GM21619 (cell line): Measurements from ENCODE around the gene VWA2.

ENCODE experiments used
- ATAC-seq: cut with Tn5 transposase; IDR thresholded peaks from one replicate; pipeline ENCODE4 v1.9.1; 2021; ENCODE audit not compliant: unreplicated experiment

The VWA2 gene

DNA sequence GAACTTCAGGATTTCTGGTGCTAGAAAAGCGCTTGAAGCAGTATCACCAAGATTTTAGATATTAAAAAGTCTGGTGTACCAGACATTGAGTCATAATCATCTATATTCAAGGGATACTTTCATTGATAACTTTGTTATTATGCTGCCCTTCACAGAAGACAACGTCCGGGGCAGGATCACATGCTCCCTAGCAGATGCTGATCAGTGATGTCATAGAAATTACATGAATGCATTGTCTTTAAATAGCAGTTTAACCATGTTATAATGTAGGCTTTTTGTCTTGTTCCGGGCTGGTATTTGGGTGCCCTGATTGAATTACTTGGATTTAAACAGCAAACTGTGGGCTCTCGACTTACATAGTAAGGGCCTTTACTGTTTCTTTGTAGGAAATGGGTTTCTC lies 54.0 kb downstream of the VWA2 start:
- no peak for ATAC-seq

- no peak for ATAC-seq
These were observed 55.5 kb downstream of the VWA2 start for GRCh38 chr10:114294549-114294948.

DNA sequence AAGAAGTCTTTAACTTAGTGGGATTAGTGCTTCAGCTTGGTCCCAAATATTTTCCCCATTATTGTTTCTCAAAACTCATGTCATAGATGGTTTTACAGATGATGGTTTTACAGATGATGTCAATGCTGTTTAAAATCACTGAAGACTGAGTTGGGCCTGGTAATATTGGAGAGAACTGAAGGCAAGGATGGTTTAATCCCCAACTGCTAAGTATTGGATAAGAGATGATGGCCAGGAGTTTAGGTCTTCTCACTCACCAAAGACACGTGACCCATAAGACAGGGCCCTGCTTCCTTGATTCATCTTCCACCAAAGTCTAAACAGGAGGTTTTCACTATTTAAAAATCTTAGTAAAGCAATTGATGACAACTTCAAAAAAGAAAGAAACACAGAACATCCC lies 56.3 kb downstream of the VWA2 start:
- no peak for ATAC-seq

- no peak for ATAC-seq
These were observed 58.2 kb downstream of the VWA2 start for GRCh38 chr10:114297136-114297705.

- no peak for ATAC-seq
These were observed 61.1 kb downstream of the VWA2 start for GRCh38 chr10:114300036-114300645.

DNA sequence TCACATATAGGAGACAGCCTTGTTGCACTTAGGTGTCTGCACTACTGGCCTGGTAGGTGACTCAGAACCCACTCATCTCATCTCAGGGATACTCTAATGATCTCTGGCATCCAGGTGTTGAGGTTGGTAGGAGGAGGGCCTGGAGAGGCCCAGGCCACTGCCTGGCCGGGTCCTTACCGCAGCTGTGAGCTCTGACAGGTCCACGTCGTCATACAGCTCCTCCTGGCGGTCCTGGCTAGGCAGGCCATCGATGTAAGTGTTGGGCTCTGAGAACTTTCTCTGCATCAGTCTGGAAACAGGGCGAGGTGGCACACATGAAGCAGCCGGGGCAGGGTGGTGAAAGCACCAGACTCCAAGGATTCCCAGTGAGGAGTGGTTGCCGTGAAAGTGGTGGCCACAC lies 62.1 kb downstream of the VWA2 start:
- ATAC-seq: no peak

DNA sequence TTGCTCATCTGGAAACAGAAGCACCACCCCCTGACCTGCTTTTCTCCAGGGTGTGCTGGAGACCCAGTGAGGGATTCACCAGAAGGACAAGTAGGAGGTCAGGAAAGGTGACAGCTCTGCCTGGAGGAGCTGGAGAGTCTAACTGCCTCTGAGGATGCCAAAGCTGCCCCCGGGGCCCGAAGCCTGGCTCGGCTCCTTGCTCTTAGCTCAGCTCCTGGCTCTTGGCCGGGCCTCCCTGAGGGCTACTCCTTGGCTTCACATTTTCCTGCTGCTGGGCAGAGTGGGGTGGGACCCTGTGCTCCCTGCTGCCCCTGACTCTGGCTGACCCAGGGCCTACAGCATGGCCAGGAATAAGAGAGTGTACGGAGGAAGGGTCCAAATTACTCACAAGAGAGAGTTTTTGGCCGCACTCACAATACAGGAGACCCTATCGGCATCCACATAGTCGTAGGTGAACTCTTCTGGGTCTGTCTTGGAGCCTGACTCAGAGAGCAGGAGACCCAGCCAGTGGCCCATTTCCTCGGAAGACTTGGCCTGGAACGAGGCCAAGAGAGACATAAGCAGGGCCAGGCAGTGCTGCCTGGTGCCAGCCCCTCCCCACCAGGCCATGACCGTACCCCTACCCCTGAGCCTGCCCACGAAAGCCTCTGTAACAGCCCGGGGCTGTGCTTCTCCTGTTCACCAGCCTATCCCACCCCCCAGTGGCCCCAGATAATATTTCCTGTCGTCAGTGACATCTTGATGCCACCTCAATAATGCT lies 63.1 kb downstream of the VWA2 start:
- no peak for ATAC-seq

- ATAC-seq: no peak
These were observed 64.5 kb downstream of the VWA2 start for GRCh38 chr10:114303556-114303955.

DNA sequence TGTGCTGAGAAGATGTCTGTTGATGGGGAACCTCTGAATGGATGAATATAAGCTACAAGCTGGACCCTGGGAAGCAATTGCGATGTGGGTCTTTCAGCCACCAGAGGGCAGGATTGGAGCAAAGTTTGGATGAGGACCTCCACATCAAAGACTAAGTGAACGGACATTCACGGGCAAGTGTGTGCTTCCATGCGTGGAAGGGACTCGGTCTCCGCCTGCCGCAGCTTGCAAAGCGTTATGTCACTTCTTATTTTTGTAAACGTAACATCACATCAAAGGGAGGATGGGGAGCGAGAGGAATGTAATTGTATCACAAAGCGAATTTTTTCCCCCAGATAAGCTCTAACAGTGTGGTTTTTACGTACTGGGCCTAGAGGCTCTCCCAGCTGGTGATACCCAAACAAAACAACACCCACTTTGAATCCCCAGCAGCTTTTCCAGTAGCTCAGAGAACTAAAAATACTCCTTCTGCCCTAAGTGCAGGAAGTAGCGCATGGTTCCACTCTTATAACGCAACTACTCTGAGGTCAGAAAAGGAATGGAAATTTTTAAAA lies 65.0 kb downstream of the VWA2 start:
- peak; percentile 86 for ATAC-seq

GRCh38 chr10:114304571-114305421 lies 65.7 kb downstream of the VWA2 start:
- peak; percentile 61 for ATAC-seq

DNA sequence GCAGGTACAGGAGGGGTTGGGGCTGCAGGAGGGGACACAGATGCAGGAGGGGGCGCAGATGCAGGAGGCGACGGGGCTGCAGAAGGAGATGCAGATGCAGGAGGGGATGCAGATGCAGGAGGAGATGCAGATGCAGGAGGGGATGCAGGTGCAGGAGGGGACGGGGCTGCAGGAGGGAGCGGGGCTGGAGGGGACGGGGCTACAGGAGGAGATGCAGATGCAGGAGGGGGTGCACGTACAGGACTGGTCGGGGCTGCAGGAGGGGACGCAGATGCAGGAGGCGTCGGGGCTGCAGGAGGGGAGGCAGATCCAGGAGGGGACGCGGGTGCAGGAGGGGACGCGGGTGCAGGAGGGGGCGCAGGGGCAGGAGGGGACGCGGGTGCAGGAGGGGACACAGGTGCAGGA lies 66.5 kb downstream of the VWA2 start:
- no peak for ATAC-seq

- ATAC-seq: no peak
These were observed 67.3 kb downstream of the VWA2 start for GRCh38 chr10:114306116-114306973.

DNA sequence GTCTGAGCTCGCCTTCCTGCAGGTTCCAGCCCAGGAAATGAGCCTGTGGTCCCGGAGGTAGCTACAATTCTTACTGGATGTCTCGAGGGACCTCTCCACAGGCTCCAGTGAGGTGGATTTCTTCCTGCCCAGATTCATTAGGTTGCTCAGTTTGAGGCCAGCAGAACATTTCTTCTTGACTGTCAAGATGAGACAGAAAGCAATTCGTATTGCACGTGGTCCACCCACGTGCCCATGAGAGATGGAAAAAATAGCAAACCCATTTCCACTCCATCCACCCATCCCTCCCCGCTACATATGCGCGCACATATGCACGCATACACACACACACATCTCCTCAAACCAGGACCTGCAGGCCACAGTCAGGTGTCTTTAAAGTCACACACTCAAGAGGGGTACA lies 68.7 kb downstream of the VWA2 start:
- ATAC-seq: no peak

DNA sequence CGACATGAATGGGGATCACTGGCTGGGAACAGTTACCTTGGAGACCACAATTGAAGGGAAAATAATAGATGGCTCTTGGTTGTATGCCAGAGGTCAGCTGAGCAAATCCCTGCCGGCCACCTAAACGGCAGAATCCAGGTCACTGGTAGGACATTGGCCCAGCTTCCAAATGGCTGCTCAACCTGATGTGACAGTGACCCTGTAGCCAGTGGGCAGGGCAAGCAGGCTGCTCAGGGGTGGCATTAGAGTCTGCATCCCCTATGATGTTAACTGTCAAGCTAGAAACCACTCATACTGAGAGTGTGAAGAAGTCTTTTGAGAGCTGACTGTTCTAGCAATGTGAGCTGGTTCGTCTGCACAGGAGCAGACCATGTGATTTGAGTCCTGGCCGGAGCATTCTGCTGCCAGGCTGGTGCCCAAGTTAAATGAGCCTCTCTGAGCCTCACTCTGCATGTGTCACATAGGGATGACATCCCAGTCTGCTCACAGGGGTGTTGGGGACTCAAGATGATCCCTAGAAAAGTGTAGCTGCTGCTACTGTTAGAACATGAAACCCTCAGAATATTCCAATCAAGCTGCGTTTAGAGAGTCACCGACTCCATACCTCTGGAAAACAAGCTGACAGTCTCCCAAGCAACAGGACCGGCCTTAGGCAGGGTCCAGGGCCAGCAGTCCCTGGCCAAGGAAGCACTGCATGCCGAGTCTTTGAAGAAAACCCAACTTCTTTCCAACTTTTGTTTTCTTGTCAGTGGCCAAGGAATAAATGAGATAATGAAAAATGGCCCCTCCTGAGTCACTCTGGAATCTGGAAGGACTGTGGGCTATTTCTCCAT lies 69.7 kb downstream of the VWA2 start:
- no peak for ATAC-seq

- ATAC-seq: no peak
These were observed 70.3 kb downstream of the VWA2 start for GRCh38 chr10:114309364-114309651.

DNA sequence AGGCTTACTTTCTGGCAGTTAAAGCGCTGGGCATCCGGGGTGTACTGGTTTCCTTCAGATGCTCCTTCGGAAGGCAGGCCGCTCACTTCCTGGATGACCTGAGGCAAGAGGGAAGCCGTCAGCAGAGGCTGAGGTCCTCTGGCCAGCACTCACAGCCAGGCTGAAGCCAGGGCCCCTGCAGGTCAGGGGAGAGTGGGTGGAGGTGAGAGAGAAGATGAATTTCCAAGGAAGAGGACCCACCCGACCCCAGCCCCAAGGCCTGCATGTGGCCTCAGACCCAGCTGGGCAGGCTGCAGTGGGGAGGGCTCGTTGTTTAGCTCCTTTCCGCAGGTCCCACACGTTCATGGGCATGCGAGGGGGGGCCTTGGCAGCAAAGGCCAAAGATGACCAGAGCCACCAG lies 71.3 kb downstream of the VWA2 start:
- no peak for ATAC-seq

- no peak for ATAC-seq
These were observed 72.0 kb downstream of the VWA2 start for GRCh38 chr10:114311023-114311422.

GRCh38 chr10:114311496-114312209 lies 72.6 kb downstream of the VWA2 start:
- ATAC-seq: no peak

GRCh38 chr10:114313139-114313538 lies 74.1 kb downstream of the VWA2 start:
- no peak for ATAC-seq
